Measurements from ENCODE around the gene SEMA3D.

The SEMA3D gene

DNA sequence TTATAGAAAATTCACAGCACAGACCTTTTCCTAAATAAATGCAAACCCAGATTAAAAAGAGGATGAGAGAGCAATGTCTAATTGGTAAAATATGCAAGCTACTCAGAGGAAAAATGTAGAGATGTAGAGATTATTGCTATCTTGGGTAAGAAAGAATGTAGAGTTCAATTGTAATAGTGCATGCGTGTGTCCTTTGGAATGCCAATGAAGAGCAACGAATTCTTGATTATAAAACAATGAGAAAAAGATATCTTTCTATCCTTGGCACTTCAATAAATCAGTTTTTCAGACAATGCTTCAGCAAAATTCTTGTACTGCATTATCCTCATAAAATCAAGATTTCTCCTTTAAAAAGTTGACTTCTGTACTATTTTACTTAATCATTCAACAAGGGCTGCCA, 50.9 kb downstream of the SEMA3D start:
- TF ChIP-seq, protein P1, sequence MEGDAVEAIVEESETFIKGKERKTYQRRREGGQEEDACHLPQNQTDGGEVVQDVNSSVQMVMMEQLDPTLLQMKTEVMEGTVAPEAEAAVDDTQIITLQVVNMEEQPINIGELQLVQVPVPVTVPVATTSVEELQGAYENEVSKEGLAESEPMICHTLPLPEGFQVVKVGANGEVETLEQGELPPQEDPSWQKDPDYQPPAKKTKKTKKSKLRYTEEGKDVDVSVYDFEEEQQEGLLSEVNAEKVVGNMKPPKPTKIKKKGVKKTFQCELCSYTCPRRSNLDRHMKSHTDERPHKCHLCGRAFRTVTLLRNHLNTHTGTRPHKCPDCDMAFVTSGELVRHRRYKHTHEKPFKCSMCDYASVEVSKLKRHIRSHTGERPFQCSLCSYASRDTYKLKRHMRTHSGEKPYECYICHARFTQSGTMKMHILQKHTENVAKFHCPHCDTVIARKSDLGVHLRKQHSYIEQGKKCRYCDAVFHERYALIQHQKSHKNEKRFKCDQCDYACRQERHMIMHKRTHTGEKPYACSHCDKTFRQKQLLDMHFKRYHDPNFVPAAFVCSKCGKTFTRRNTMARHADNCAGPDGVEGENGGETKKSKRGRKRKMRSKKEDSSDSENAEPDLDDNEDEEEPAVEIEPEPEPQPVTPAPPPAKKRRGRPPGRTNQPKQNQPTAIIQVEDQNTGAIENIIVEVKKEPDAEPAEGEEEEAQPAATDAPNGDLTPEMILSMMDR (IDR thresholded peaks at IDR 0.05; ENCODE audit: low read depth, low read length), result no peak
- DNase-seq (ENCODE audit: low read depth in 2 of 2), result peak; percentile 41 to 76

DNA sequence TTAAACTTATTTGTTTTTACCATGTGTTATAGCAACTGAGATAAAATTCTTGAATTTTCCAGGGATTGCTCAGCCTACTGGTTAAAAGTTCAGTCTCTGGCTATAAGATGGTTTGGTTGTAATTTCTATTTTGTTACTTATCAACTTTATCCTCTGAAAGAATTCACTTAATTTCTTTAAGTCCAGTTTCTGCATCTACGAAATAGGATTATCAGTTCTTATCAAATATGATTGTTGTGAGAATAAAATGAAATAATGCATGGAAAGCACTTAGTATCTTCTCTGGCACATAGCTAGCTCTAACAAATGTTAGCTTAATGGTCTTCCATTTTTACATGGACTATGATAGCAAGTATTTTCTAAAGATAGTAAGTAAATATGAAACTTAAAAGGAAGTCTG, 53.3 kb downstream of the SEMA3D start:
- no peak overlapping the region for H3K4me3 ChIP-seq (replicated peaks in 1 of 2; ENCODE audit: low read depth in 2 of 2, low read length in 2 of 2)

More for the DNA sequence above, 50.9 kb downstream of the SEMA3D start:
- no peak overlapping the region for H3K4me3 ChIP-seq (replicated peaks in 1 of 2; ENCODE audit: low read depth in 2 of 2, low read length in 2 of 2)

GRCh38 chr7:85133006-85133405, 53.9 kb downstream of the SEMA3D start:
- no peak for DNase-seq (ENCODE audit: low read depth in 2 of 2)
- TF ChIP-seq, protein P1 (IDR thresholded peaks at IDR 0.05; ENCODE audit: low read depth, low read length), result no peak
- H3K4me3 ChIP-seq (replicated peaks in 1 of 2; ENCODE audit: low read depth in 2 of 2, low read length in 2 of 2), result no peak overlapping the region

More for the DNA sequence above, 53.3 kb downstream of the SEMA3D start:
- TF ChIP-seq, protein P1 (IDR thresholded peaks at IDR 0.05; ENCODE audit: low read depth, low read length), result no peak
- no peak for DNase-seq (ENCODE audit: low read depth in 2 of 2)

DNA sequence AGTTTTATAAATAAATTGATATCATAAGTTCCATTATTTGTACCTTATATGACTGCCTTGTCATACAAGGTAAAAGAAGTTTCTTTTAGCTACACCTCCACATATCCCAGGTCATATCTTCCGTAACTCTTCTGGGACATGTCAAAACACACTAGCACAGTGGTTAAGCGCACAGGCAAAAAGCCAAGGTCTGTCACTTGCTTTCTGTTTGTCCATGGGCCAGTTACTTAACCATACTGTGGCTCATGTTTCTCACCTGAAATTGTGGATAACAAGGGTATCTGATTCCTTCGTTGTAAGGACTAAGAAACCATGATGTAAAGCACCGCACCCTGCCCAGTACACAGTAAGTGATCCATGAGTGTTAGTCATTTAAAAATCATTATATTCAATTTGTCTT, 56.2 kb downstream of the SEMA3D start:
- TF ChIP-seq, protein P1 (IDR thresholded peaks at IDR 0.05; ENCODE audit: low read depth, low read length), result no peak
- no peak overlapping the region for H3K4me3 ChIP-seq (replicated peaks in 1 of 2; ENCODE audit: low read depth in 2 of 2, low read length in 2 of 2)
- no peak for DNase-seq (ENCODE audit: low read depth in 2 of 2)

DNA sequence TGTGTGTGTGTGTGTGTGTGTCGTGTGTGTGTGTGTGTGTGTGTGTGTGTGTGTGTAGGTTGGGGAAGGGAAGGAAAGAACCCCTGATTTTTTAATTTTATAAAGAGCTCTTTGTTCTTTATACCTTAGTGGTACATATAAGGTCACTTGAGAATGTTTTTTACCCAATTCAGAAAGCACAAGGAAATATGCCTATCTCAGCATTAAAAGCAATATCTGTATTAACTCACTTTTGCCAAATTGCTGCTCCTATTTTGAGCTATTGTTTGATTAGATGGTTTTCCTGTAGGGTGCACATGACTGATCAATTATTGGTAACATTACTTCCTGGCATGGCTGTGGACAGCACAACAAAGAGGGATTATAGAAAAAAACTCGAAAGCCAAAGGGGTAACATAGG, 60.5 kb downstream of the SEMA3D start:
- DNase-seq (ENCODE audit: low read depth in 2 of 2), result no peak
- TF ChIP-seq, protein P1 (IDR thresholded peaks at IDR 0.05; ENCODE audit: low read depth, low read length), result no peak
- H3K4me3 ChIP-seq (replicated peaks in 1 of 2; ENCODE audit: low read depth in 2 of 2, low read length in 2 of 2), result no peak overlapping the region

GRCh38 chr7:85125651-85126131, 61.2 kb downstream of the SEMA3D start:
- DNase-seq (ENCODE audit: low read depth in 2 of 2), result no peak
- no peak overlapping the region for H3K4me3 ChIP-seq (replicated peaks in 1 of 2; ENCODE audit: low read depth in 2 of 2, low read length in 2 of 2)
- TF ChIP-seq, protein P1 (IDR thresholded peaks at IDR 0.05; ENCODE audit: low read depth, low read length), result no peak

DNA sequence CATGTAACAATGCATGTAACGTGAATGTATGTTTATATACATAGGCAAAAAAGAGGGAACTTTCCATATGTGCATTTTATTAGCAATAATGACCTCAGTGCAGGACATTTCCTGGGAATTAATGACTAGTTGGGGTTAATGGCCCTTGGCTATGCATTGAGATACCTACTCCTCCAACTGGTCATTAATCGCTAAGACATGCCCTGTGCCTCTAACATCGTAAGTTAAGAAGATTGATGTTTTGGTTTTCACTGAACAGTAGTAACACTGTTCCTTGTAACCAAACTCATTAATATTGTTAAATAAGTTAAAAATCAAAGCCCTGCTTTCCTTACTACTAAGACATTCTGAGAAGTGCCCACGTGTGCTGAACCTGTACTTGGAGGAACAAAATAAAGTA, 61.7 kb downstream of the SEMA3D start:
- TF ChIP-seq, protein P1 (IDR thresholded peaks at IDR 0.05; ENCODE audit: low read depth, low read length), result no peak
- no peak for DNase-seq (ENCODE audit: low read depth in 2 of 2)
- H3K4me3 ChIP-seq (replicated peaks in 1 of 2; ENCODE audit: low read depth in 2 of 2, low read length in 2 of 2), result no peak overlapping the region
